ENCODE data around the gene ANAPC5.

ANAPC5 gene

DNA sequence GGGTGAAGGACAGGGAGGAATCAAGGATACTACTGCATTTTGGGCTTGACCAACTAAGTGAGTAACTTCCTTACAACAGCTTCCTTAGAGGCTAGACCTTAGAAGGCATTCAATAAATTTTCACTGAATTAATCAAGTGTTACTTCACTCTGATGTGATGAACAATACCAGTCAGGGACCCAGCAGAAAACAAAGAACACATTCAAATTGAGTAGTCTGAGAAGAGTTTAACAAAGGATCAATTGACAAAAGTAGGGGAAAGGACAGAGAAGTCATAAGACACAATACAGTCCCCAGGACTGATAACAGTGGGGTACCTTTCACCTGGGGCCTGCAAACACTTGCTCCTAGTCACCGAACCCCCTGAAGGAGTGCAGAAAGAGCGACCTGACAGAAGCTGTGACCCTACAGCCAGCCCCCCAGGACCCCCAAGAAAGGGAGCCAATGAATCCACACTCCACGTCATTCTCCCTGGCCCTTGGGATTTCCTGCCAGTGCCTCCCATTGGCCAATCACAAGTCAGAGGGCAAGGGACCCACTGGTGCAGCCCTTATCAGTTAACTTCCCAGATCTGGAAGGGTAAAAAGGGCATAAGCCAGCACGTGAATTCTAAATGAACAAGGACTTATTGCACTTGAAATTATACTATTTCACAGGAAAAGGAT, 6.9 kb downstream of the ANAPC5 start:
- DNase-seq (ENCODE audit: low spot score) = no peak

DNA sequence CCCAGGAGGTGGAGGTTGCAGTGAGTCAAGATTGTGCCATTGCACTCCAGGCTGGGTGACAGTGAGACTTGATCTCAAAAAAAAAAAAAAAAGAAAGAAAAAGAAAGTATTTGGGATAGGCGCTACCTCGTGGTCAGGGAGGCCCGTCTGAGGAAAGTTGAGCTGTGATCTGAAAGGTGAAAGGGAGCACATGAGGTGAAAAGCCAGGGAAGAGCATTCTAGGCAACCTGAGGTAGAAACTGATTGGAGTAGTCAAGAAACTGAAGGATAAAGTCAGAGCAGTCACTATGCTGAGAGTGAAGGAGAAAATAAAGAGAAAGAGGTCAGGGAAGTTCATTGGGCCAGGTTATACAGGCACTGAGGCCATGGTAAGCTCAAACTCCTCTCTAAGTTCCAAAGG, 7.7 kb downstream of the ANAPC5 start:
- TF ChIP-seq, protein P1, sequence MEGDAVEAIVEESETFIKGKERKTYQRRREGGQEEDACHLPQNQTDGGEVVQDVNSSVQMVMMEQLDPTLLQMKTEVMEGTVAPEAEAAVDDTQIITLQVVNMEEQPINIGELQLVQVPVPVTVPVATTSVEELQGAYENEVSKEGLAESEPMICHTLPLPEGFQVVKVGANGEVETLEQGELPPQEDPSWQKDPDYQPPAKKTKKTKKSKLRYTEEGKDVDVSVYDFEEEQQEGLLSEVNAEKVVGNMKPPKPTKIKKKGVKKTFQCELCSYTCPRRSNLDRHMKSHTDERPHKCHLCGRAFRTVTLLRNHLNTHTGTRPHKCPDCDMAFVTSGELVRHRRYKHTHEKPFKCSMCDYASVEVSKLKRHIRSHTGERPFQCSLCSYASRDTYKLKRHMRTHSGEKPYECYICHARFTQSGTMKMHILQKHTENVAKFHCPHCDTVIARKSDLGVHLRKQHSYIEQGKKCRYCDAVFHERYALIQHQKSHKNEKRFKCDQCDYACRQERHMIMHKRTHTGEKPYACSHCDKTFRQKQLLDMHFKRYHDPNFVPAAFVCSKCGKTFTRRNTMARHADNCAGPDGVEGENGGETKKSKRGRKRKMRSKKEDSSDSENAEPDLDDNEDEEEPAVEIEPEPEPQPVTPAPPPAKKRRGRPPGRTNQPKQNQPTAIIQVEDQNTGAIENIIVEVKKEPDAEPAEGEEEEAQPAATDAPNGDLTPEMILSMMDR (IDR thresholded peaks at IDR 0.05; ENCODE audit: borderline replicate concordance, control extremely low read depth, extremely low read depth, insufficient read depth, missing control alignments) = no peak
- in situ Hi-C loops (cut with MboI; ENCODE audit: low sequenced_read_pairs, unreplicated experiment) = loop anchor here (25.0 kb wide), 1 partner anchor 93 kb away; no protein-coding TSS in a partner anchor
- DNase-seq (ENCODE audit: low spot score) = no peak

More for the DNA sequence above, 6.9 kb downstream of the ANAPC5 start:
- in situ Hi-C loops (cut with MboI; ENCODE audit: low sequenced_read_pairs, unreplicated experiment) = loop anchor here (25.0 kb wide), 1 partner anchor 92 kb away; no protein-coding TSS in a partner anchor
- TF ChIP-seq, protein P1 (IDR thresholded peaks at IDR 0.05; ENCODE audit: borderline replicate concordance, control extremely low read depth, extremely low read depth, insufficient read depth, missing control alignments) = no peak

DNA sequence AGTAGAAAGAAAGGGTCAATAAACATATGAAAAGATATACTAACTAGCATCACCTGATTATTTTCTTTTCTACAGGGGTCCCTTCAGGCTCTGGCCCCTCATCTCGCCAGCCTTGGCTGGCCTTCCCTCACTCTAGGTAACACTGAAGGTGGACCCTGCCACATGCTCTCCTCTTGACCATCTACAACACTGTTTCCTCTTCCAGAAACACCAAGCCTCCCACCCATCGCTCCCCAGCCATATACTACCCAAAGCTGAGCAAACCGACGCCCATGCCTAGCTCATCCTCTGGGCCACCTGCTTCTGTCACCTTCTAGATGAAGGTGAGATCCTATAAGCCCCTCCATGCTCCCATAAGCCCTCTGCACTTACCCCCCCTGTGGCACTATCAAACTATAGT, 14.8 kb downstream of the ANAPC5 start:
- in situ Hi-C loops (cut with MboI; ENCODE audit: low sequenced_read_pairs, unreplicated experiment) = loop anchor here (25.0 kb wide), 1 partner anchor 100 kb away; no protein-coding TSS in a partner anchor
- DNase-seq (ENCODE audit: low spot score) = no peak
- TF ChIP-seq, protein P1 (IDR thresholded peaks at IDR 0.05; ENCODE audit: borderline replicate concordance, control extremely low read depth, extremely low read depth, insufficient read depth, missing control alignments) = no peak

DNA sequence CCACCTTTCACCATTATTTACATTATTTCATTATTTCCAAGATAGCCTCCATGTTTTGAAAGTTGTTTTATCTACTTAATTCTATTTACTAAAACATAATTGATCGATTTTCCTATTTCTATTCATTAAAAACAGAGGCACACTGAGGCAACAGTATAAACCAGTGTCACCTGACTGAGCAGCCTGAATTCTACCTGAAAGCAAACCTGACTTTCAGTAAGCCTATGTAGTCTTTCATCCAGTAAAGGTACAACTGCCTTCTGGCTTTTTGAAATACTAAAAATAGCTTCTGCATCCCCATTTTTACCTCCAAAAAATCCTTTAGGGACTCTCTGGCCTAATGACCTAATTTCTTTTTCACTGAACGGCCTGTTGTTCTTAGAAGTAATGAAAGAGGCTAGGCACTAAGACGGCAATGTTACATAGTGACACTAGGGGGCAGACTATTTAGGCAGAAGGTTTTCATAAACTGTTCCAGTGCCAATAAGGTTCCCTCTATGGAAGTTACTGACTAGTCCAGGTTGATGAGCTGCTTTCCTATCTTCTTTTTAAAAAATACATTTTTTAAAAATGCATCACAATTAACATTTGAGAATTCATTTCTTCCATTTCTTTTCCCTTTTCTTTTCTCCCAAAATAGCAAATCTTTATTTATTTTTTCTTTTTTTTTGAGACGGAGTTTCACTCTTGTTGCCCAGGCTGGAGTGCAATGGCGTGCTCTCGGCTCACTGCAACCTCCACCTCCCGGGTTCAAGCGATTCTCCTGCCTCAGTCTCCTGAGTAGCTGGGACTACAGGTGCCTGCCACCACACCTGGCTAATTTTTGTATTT, 17.5 kb downstream of the ANAPC5 start:
- in situ Hi-C loops (cut with MboI; ENCODE audit: low sequenced_read_pairs, unreplicated experiment) = loop anchor here (25.0 kb wide), 1 partner anchor 103 kb away; no protein-coding TSS in a partner anchor
- peak; percentile 71 for DNase-seq (ENCODE audit: low spot score)
- TF ChIP-seq, protein P1 (IDR thresholded peaks at IDR 0.05; ENCODE audit: borderline replicate concordance, control extremely low read depth, extremely low read depth, insufficient read depth, missing control alignments) = peak; percentile 68

DNA sequence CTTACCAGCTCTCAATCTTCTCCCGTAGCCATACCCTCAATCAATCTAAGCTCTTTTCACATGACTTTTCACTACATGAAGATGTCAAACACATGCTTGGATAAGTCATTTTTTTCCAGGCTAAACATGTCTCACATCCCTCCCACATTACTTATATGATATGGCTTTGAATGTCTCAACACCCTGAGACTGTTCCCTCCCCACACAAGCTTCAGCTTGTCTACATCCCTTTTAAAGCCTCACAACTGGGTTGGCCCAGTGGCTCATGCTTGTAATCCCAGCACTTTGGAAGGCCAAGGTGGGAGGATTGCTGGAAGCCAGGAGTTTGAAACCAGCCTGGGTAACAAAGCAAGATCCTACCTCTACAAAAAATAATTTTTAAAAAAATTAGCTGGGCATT, 18.5 kb downstream of the ANAPC5 start:
- in situ Hi-C loops (cut with MboI; ENCODE audit: low sequenced_read_pairs, unreplicated experiment) = loop anchor here (25.0 kb wide), 1 partner anchor 104 kb away; no protein-coding TSS in a partner anchor
- TF ChIP-seq, protein P1 (IDR thresholded peaks at IDR 0.05; ENCODE audit: borderline replicate concordance, control extremely low read depth, extremely low read depth, insufficient read depth, missing control alignments) = no peak

DNA sequence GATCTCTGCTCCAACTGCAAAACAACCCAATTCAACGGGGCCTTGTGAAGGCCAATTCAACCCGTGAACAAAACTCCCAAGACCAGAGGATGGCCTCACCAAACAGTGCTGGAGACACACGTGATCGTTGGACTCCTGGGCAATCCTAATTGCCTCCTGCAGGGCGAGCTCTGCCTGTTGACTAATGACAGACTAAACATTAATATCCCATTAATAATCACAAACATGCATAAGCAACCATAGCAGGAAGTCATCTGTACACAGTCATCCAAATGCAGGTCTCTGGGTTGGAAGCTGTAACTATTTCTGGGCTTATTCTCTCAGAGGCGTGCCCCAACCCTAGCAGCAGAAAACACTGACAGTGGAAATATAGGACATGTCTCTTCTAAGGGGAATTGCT, 21.0 kb downstream of the ANAPC5 start:
- TF ChIP-seq, protein P1 (IDR thresholded peaks at IDR 0.05; ENCODE audit: borderline replicate concordance, control extremely low read depth, extremely low read depth, insufficient read depth, missing control alignments) = no peak
- DNase-seq (ENCODE audit: low spot score) = no peak
- in situ Hi-C loops (cut with MboI; ENCODE audit: low sequenced_read_pairs, unreplicated experiment) = loop anchor here (25.0 kb wide), 1 partner anchor 106 kb away; no protein-coding TSS in a partner anchor

More for the DNA sequence above, 18.5 kb downstream of the ANAPC5 start:
- DNase-seq (ENCODE audit: low spot score) = no peak

Data from GM13976 (cell line).